Chondrocyte (in vitro differentiated cells): ENCODE measurements around the gene CCR5. TPM values are rescaled to one million over a fixed set of nuclear protein-coding genes. Genes with fewer than 3 reads are reported as not detected.

Experiments
- DNase-seq: peaks from one replicate; pipeline ENCODE4 v3.0.0; 2021; ENCODE audit warnings: mixed read lengths, low spot score
- H3K27ac Mint-ChIP-seq: one replicate; pipeline ENCODE4 v1.8.0; 2021; ENCODE audit warnings: mild to moderate bottlenecking, moderate library complexity, mixed read lengths; ENCODE audit not compliant: unreplicated experiment
- H3K27me3 Mint-ChIP-seq: 2 replicates; pipeline ENCODE4 v1.8.0; 2021; ENCODE audit warnings: low read depth, mixed read lengths
- H3K36me3 Mint-ChIP-seq: 2 replicates; pipeline ENCODE4 v1.8.0; 2021; ENCODE audit warnings: low read depth, mixed read lengths
- H3K4me1 Mint-ChIP-seq: 2 replicates; pipeline ENCODE4 v1.8.0; 2021; ENCODE audit warnings: low read depth, mild to moderate bottlenecking, mixed read lengths
- H3K4me3 Mint-ChIP-seq: one replicate; pipeline ENCODE4 v1.8.0; 2021; ENCODE audit warnings: mild to moderate bottlenecking, moderate library complexity, mixed read lengths; ENCODE audit not compliant: unreplicated experiment
- H3K9me3 Mint-ChIP-seq: 2 replicates; pipeline ENCODE4 v1.8.0; 2021; ENCODE audit warnings: low read depth, mixed read lengths
- CTCF ChIP-seq: fragments of 200-600 bp; sonication (generic); IDR thresholded peaks from 2 replicates; pipeline ENCODE4 v1.5.0; 2021; ENCODE audit warnings: antibody characterized with exemption, mild to moderate bottlenecking, moderate library complexity
- total RNA-seq: library from RNA; stranded (reverse); gene quantifications from 3 replicates; pipeline ENCODE4 v1.2.1, GENCODE V29; 2021

Gene CCR5
- total RNA-seq, 1 donor from 2014 or later = not detected

GRCh38 chr3:46395210-46395661 is 24.5 kb downstream of the CCR5 start:
- no peaks in the 10 kb centered on the region for H3K4me1 Mint-ChIP-seq
- no peak overlapping the region for H3K27ac Mint-ChIP-seq
- H3K36me3 Mint-ChIP-seq = no peaks in the 10 kb centered on the region
- H3K4me3 Mint-ChIP-seq = no peak overlapping the region
- TF ChIP-seq CTCF = peak; percentile 12
- DNase-seq = no peak
- H3K27me3 Mint-ChIP-seq = peaks cover 13% of the 10 kb centered on the region
- no peaks in the 10 kb centered on the region for H3K9me3 Mint-ChIP-seq

- Mint-ChIP-seq H3K4me1 (no peaks in the 10 kb centered on the region), H3K4me3 (no peak overlapping the region), H3K27ac (no peak overlapping the region), H3K9me3 (no peaks in the 10 kb centered on the region), H3K36me3 (no peaks in the 10 kb centered on the region), H3K27me3 (peaks cover 13% of the 10 kb centered on the region)
- TF ChIP-seq CTCF = no peak
- DNase-seq = no peak
These were observed 25.2 kb downstream of the CCR5 start for GRCh38 chr3:46395766-46396530.

- peaks cover 13% of the 10 kb centered on the region for H3K27me3 Mint-ChIP-seq
- H3K4me3 Mint-ChIP-seq = no peak overlapping the region
- no peaks in the 10 kb centered on the region for H3K9me3 Mint-ChIP-seq
- no peaks in the 10 kb centered on the region for H3K36me3 Mint-ChIP-seq
- TF ChIP-seq CTCF = no peak
- H3K27ac Mint-ChIP-seq = no peak overlapping the region
- DNase-seq = no peak
- no peaks in the 10 kb centered on the region for H3K4me1 Mint-ChIP-seq
These were observed 26.4 kb downstream of the CCR5 start for GRCh38 chr3:46397111-46397510.

GRCh38 chr3:46398186-46398955 is 27.6 kb downstream of the CCR5 start:
- Mint-ChIP-seq H3K9me3 (no peaks in the 10 kb centered on the region), H3K27ac (no peak overlapping the region)

More at GRCh38 chr3:46398186-46398955, 27.6 kb downstream of the CCR5 start:
- DNase-seq = no peak
- Mint-ChIP-seq H3K4me3 (no peak overlapping the region), H3K36me3 (no peaks in the 10 kb centered on the region), H3K4me1 (no peaks in the 10 kb centered on the region), H3K27me3 (peaks cover 10% of the 10 kb centered on the region)
- TF ChIP-seq CTCF = no peak
